Stimulated activated CD8-positive, alpha-beta memory T cell treated with anti-CD3 and anti-CD28 coated beads, Interleukin-12 subunit alpha, Interleukin-12 subunit beta, amount 100 ng/mL, for 1 hour (primary cell): Measurements from ENCODE around the gene NEK11.

Source experiments
- DNase-seq: peaks from one replicate; pipeline ENCODE4 v3.0.0-alpha.2; 2020; ENCODE audit warnings: low read depth

Gene NEK11

GRCh38 chr3:131141770-131142169 lies 115.1 kb downstream of the NEK11 start:
- DNase-seq, result no peak

- no peak for DNase-seq
Measured at GRCh38 chr3:131142580-131142979, 115.9 kb downstream of the NEK11 start.

- no peak for DNase-seq
Measured at GRCh38 chr3:131143802-131144201, 117.1 kb downstream of the NEK11 start.

- DNase-seq, result no peak
Measured at GRCh38 chr3:131147534-131147933, 120.9 kb downstream of the NEK11 start.

GRCh38 chr3:131158434-131158833 lies 131.8 kb downstream of the NEK11 start:
- no peak for DNase-seq

GRCh38 chr3:131162516-131162915 lies 135.8 kb downstream of the NEK11 start:
- DNase-seq, result no peak

GRCh38 chr3:131167867-131168266 lies 141.2 kb downstream of the NEK11 start:
- no peak for DNase-seq

GRCh38 chr3:131169331-131169730 lies 142.7 kb downstream of the NEK11 start:
- DNase-seq, result no peak

- DNase-seq, result no peak
Measured at GRCh38 chr3:131172502-131173200, 146.0 kb downstream of the NEK11 start.

- DNase-seq, result peak; percentile 15
Measured at GRCh38 chr3:131174752-131175151, 148.1 kb downstream of the NEK11 start.

- DNase-seq, result no peak
Measured at GRCh38 chr3:131178710-131179375, 152.2 kb downstream of the NEK11 start.

GRCh38 chr3:131192701-131193100 lies 166.0 kb downstream of the NEK11 start:
- no peak for DNase-seq

- no peak for DNase-seq
Measured at GRCh38 chr3:131193641-131194238, 167.1 kb downstream of the NEK11 start.

- DNase-seq, result no peak
Measured at GRCh38 chr3:131194816-131195215, 168.1 kb downstream of the NEK11 start.

- no peak for DNase-seq
Measured at GRCh38 chr3:131200636-131201199, 174.0 kb downstream of the NEK11 start.

GRCh38 chr3:131216330-131216729 lies 189.7 kb downstream of the NEK11 start:
- no peak for DNase-seq

GRCh38 chr3:131216801-131217200 lies 190.1 kb downstream of the NEK11 start:
- no peak for DNase-seq

GRCh38 chr3:131217296-131217741 lies 190.6 kb downstream of the NEK11 start:
- no peak for DNase-seq

- no peak for DNase-seq
Measured at GRCh38 chr3:131218196-131218595, 191.5 kb downstream of the NEK11 start.

GRCh38 chr3:131221731-131222130 lies 195.1 kb downstream of the NEK11 start:
- DNase-seq, result no peak

GRCh38 chr3:131222599-131222998 lies 195.9 kb downstream of the NEK11 start:
- DNase-seq, result no peak

- DNase-seq, result no peak
Measured at GRCh38 chr3:131223373-131224289, 197.0 kb downstream of the NEK11 start.
